GM12878 (cell line): Measurements from ENCODE around the gene CDC42BPA. TPM values are rescaled to one million over a fixed set of nuclear protein-coding genes. Genes with fewer than 3 reads are reported as not detected.

Experiments used
- ATAC-seq: fragments of 200-7000 bp; cut with Tn5 transposase; 3 replicates; pipeline ENCODE4 v1.9.1; 2020; ENCODE audit warnings: mild to moderate bottlenecking, moderate library complexity
- BruUV-seq: library from RNA; stranded (reverse); fragments of 400-500 nt; replicated peaks from 2 replicates; lab custom pipeline; 2021; lab: Mats Ljungman, UMichigan
- CTCF ChIA-PET: fragments of 300-600 bp; sonication (Branson Sonifier 250); formaldehyde crosslinking; extraction: SDS; loops from one replicate; lab custom pipeline; 2021; ENCODE audit warnings: inconsistent platforms; lab: Yijun Ruan, JAX
- POLR2A ChIA-PET: fragments of 350-600 bp; formaldehyde crosslinking; extraction: SDS; loops from one replicate; lab custom pipeline; 2021; ENCODE audit warnings: inconsistent platforms; lab: Charles Lee
- RAD21 ChIA-PET: fragments of 300-600 bp; sonication (Branson Sonifier 250); formaldehyde crosslinking; loops from one replicate; lab custom pipeline; 2023; ENCODE audit warnings: antibody characterized with exemption; ENCODE audit not compliant: unreplicated experiment; lab: Charles Lee
- SMC1A ChIA-PET: fragments of 300-600 bp; sonication (Branson Sonifier 250); formaldehyde crosslinking; loops from one replicate; lab custom pipeline; 2023; ENCODE audit not compliant: unreplicated experiment, uncharacterized antibody; lab: Charles Lee
- DNase-seq: peaks from one replicate; pipeline ENCODE4 v3.0.0-alpha.2; 2011; ENCODE audit warnings: low read depth, low spot score
- FAIRE-seq: peaks from 3 replicates; lab custom pipeline; 2011; peaks lifted over from hg19 to GRCh38; lab: Jason Lieb, UNC
- H2AFZ ChIP-seq: 2 replicates; pipeline ENCODE4 v1.6.0; 2011; ENCODE audit warnings: low read depth, low read length, control low read depth; ENCODE audit not compliant: control insufficient read depth
- H3K27ac ChIP-seq: 2 replicates; pipeline ENCODE4 v1.5.1; 2011; ENCODE audit warnings: control low read depth; ENCODE audit not compliant: control insufficient read depth, insufficient read depth
- H3K27me3 ChIP-seq, 2 experiments: replicated peaks in 1 of 2; 2 replicates each; pipeline versions ENCODE4 v1.6.0 to v1.6.1; 2011; ENCODE audit warnings: low read length in 1 of 2; ENCODE audit not compliant: control insufficient read depth in 2 of 2, insufficient read depth in 2 of 2
- H3K36me3 ChIP-seq, 2 experiments: 2 replicates each; pipeline ENCODE4 v1.5.1; 2011; ENCODE audit warnings: low read length in 1 of 2; ENCODE audit not compliant: control insufficient read depth in 2 of 2, insufficient read depth in 2 of 2
- H3K4me1 ChIP-seq: 2 replicates; pipeline ENCODE4 v1.6.1; 2011; ENCODE audit warnings: mild to moderate bottlenecking, low read length, moderate library complexity, mixed read lengths; ENCODE audit not compliant: control insufficient read depth, insufficient read depth
- H3K4me2 ChIP-seq: 2 replicates; pipeline ENCODE4 v1.6.0; 2011; ENCODE audit warnings: control low read depth; ENCODE audit not compliant: control insufficient read depth, insufficient read depth
- H3K4me3 ChIP-seq: fragments of 200-600 bp; sonication (generic); 2 replicates; pipeline ENCODE4 v1.5.1; 2016
- H3K79me2 ChIP-seq: 2 replicates; pipeline ENCODE4 v1.6.0; 2011; ENCODE audit warnings: low read length; ENCODE audit not compliant: control insufficient read depth, insufficient read depth
- H3K9ac ChIP-seq: 2 replicates; pipeline ENCODE4 v1.8.0; 2011; ENCODE audit warnings: low read length, control low read depth, mixed read lengths; ENCODE audit not compliant: control insufficient read depth, insufficient read depth
- H3K9me3 ChIP-seq: replicated peaks from 3 replicates; pipeline ENCODE4 v1.5.1; 2011; ENCODE audit warnings: mild to moderate bottlenecking, low read length; ENCODE audit not compliant: control insufficient read depth, insufficient read depth
- H4K20me1 ChIP-seq: 2 replicates; pipeline ENCODE4 v1.6.0; 2011; ENCODE audit not compliant: control insufficient read depth, insufficient read depth
- BCL11A ChIP-seq: IDR thresholded peaks from 2 replicates; pipeline ENCODE4 v1.6.1; 2011; ENCODE audit warnings: low read depth, low read length
- EZH2 ChIP-seq: IDR thresholded peaks from 2 replicates; pipeline ENCODE4 v1.6.1; 2012; ENCODE audit warnings: low read depth, mild to moderate bottlenecking, control low read depth, inconsistent platforms, low read length, borderline replicate concordance; ENCODE audit not compliant: control insufficient read depth
- JUND ChIP-seq: IDR thresholded peaks from 2 replicates; pipeline ENCODE4 v1.6.1; 2012; ENCODE audit warnings: low read depth, mild to moderate bottlenecking, low read length, improper control_type of control experiment, moderate library complexity
- MTA3 ChIP-seq: IDR thresholded peaks from 2 replicates; pipeline ENCODE4 v1.6.1; 2012; ENCODE audit warnings: low read length, inconsistent platforms, borderline replicate concordance
- MYB ChIP-seq: fragments of 150-350 bp; IDR thresholded peaks from 2 replicates; pipeline ENCODE4 v1.6.1; 2014; ENCODE audit warnings: mild to moderate bottlenecking, low read depth, low read length, borderline replicate concordance
- PML ChIP-seq: IDR thresholded peaks from 2 replicates; pipeline ENCODE4 v1.6.1; 2012; ENCODE audit warnings: low read length, inconsistent platforms
- RELA ChIP-seq: fragments of 450-650 bp; IDR thresholded peaks from 2 replicates; pipeline ENCODE4 v1.8.0; 2014; ENCODE audit warnings: borderline replicate concordance; ENCODE audit not compliant: partially characterized antibody
- RUNX3 ChIP-seq: IDR thresholded peaks from 2 replicates; pipeline ENCODE4 v1.6.1; 2012; ENCODE audit warnings: low read length, inconsistent platforms
- WGBS: methylation state at CpG from one replicate; pipeline ENCODE4 v1.1.6; 2016; ENCODE audit warnings: low lambda C conversion rate; ENCODE audit not compliant: insufficient replicate concordance, insufficient coverage; ENCODE audit errors: missing lambda C conversion rate; 5-methylcytosine and 5-hydroxymethylcytosine counted together
- in situ Hi-C: fragments of 300-500 bp; cut with MboI; formaldehyde crosslinking; loops from 9 replicates; pipeline ENCODE4 v1.14.3; 2018; ENCODE audit warnings: mixed read lengths
- intact Hi-C: fragments of 100-400 bp; cut with micrococcal nuclease; formaldehyde crosslinking; loops from one replicate; pipeline ENCODE4 v1.14.2; 2022; ENCODE audit not compliant: unreplicated experiment
- polyA plus RNA-seq, 11 experiments: library from polyadenylated mRNA; depleted of rRNA in 4 of 11; unstranded in 6 of 11; stranded (reverse) in 5 of 11; fragments of >200 nt; fragmentation: Nextera tagmentation in 4 of 11; fragmentation: Illumina TruSeq in 1 of 11; extraction: Ambion mirVana in 4 of 11; extraction: Trizol in 1 of 11; gene quantifications; 1 replicate in 1 of 11; 2 replicates in 10 of 11; pipeline versions ENCODE4 v1.2.1 to v1.2.3, GENCODE V29; 2011 to 2016; ENCODE audit warnings: inconsistent platforms in 2 of 11, missing spikeins in 2 of 11, low read depth in 1 of 11
- total RNA-seq, 4 experiments: library from RNA; depleted of rRNA in 3 of 4; stranded (reverse); fragments of >200 nt in 3 of 4; fragmentation: Illumina TruSeq in 1 of 4; extraction: Trizol in 1 of 4; gene quantifications; 2 replicates each; pipeline versions ENCODE4 v1.2.1 to v1.2.3, GENCODE V29; 2013 to 2021
- TF ChIP-seq, protein P1 (sequence below): IDR thresholded peaks from 2 replicates; pipeline ENCODE4 v1.6.1; 2012; ENCODE audit warnings: low read depth, low read length, improper control_type of control experiment

Gene CDC42BPA
- total and polyA plus RNA-seq, 10 of the 15 experiments (the other 5 are each of a cell fraction or from before 2014, with no cell fraction given) = 0.02 to 0.52 (median 0.10) TPM

- DNase-seq (no peak), FAIRE-seq (no peak), ATAC-seq (no peak)
- Histone ChIP-seq H3K4me2 (no peak overlapping the region), H3K4me1 (no peaks in the 10 kb centered on the region), H3K27ac (no peak overlapping the region), H3K27me3 (no peaks in the 10 kb centered on the region), H3K9ac (no peak overlapping the region), H4K20me1 (no peaks in the 10 kb centered on the region), H3K9me3 (no peaks in the 10 kb centered on the region), H3K79me2 (no peaks in the 10 kb centered on the region), H2AFZ (no peak overlapping the region), H3K36me3 (no peaks in the 10 kb centered on the region), H3K4me3 (no peak overlapping the region)
- BruUV-seq = no TSS peak
- ChIA-PET RAD21 (no interaction called here), SMC1A (no interaction called here), POLR2A (no interaction called here), CTCF (no interaction called here)
- TF ChIP-seq BCL11A (no peak), MYB (no peak)
- intact Hi-C loops (no loop called here), in situ Hi-C loops (no loop called here)
Observed at GRCh38 chr1:227210604-227211003, 107.7 kb downstream of the CDC42BPA start.

- Histone ChIP-seq H3K27me3 (no peaks in the 10 kb centered on the region), H3K27ac (no peak overlapping the region), H3K79me2 (no peaks in the 10 kb centered on the region), H3K36me3 (no peaks in the 10 kb centered on the region), H3K9me3 (no peaks in the 10 kb centered on the region), H3K9ac (no peak overlapping the region), H3K4me3 (no peak overlapping the region), H3K4me2 (no peak overlapping the region), H3K4me1 (peaks cover 3% of the 10 kb centered on the region; the same call in 1 of the 2 replicates), H4K20me1 (no peaks in the 10 kb centered on the region), H2AFZ (no peak overlapping the region)
- 0% methylated on average over 2 of the region's 2 CpGs for WGBS
- ChIA-PET SMC1A (no interaction called here), RAD21 (no interaction called here), CTCF (no interaction called here), POLR2A (no interaction called here)
- TF ChIP-seq, protein P1, sequence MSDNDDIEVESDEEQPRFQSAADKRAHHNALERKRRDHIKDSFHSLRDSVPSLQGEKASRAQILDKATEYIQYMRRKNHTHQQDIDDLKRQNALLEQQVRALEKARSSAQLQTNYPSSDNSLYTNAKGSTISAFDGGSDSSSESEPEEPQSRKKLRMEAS = no peak
- no peak for TF ChIP-seq JUND
- no peak for TF ChIP-seq PML
- TF ChIP-seq RUNX3 = no peak
- TF ChIP-seq RELA = no peak
- TF ChIP-seq EZH2 = no peak
- TF ChIP-seq MTA3 = no peak
- FAIRE-seq (no peak), DNase-seq (no peak), ATAC-seq (no peak)
- intact Hi-C loops = no loop called here
- no TSS peak for BruUV-seq
- in situ Hi-C loops = no loop called here
Observed at GRCh38 chr1:227197064-227197463, 121.2 kb downstream of the CDC42BPA start.
